Liver (tissue), 3 donors: ENCODE results near the gene ORC3.

Source experiments
- ATF3 ChIP-seq: IDR thresholded peaks from 2 replicates; pipeline ENCODE4 v1.6.1; 2016; ENCODE audit warnings: antibody characterized with exemption
- CTCF ChIP-seq: fragments of 150-350 bp; IDR thresholded peaks from 2 replicates; pipeline ENCODE4 v1.5.1; 2017; ENCODE audit warnings: improper control_type of control experiment, low read depth, low read length; ENCODE audit not compliant: missing input control
- EGR1 ChIP-seq, 2 donors: IDR thresholded peaks; 2 replicates each; pipeline ENCODE4 v1.6.1; 2016 to 2018; ENCODE audit warnings: antibody characterized with exemption in 2 of 2, low read depth in 2 of 2
- GABPA ChIP-seq, 2 donors: IDR thresholded peaks in 1 of 2; conservative IDR thresholded peaks in 1 of 2; 2 replicates each; pipeline ENCODE4 v1.6.1; 2016; ENCODE audit warnings: antibody characterized with exemption in 2 of 2, mild to moderate bottlenecking in 1 of 2, moderate library complexity in 1 of 2
- JUND ChIP-seq, 2 donors: IDR thresholded peaks; 2 replicates each; pipeline ENCODE4 v1.6.1; 2016; ENCODE audit warnings: antibody characterized with exemption in 2 of 2
- NR2F2 ChIP-seq: IDR thresholded peaks from 2 replicates; pipeline ENCODE4 v1.6.1; 2016; ENCODE audit warnings: antibody characterized with exemption
- RAD21 ChIP-seq, 2 donors: IDR thresholded peaks; 2 replicates each; pipeline ENCODE4 v1.6.1; 2016; ENCODE audit warnings: antibody characterized with exemption in 2 of 2, mild to moderate bottlenecking in 2 of 2
- REST ChIP-seq: IDR thresholded peaks from 2 replicates; pipeline ENCODE4 v1.6.1; 2016; ENCODE audit warnings: antibody characterized with exemption, mild to moderate bottlenecking
- RXRA ChIP-seq, 2 donors: IDR thresholded peaks; 2 replicates each; pipeline ENCODE4 v1.6.1; 2017 to 2018; ENCODE audit warnings: antibody characterized with exemption in 2 of 2, mild to moderate bottlenecking in 1 of 2
- SP1 ChIP-seq: IDR thresholded peaks from 2 replicates; pipeline ENCODE4 v1.6.1; 2018; ENCODE audit warnings: antibody characterized with exemption, mild to moderate bottlenecking
- YY1 ChIP-seq: IDR thresholded peaks from 2 replicates; pipeline ENCODE4 v1.6.1; 2016; ENCODE audit warnings: antibody characterized with exemption, mild to moderate bottlenecking
- TF ChIP-seq, protein P1 (sequence below): IDR thresholded peaks from 2 replicates; pipeline ENCODE4 v1.6.1; 2016; ENCODE audit warnings: antibody characterized with exemption
- TF ChIP-seq, protein P2 (sequence below): IDR thresholded peaks from 2 replicates; pipeline ENCODE4 v1.6.1; 2016; ENCODE audit warnings: antibody characterized with exemption
- donor health status: healthy.
- donor health status: healthy.

DNA sequence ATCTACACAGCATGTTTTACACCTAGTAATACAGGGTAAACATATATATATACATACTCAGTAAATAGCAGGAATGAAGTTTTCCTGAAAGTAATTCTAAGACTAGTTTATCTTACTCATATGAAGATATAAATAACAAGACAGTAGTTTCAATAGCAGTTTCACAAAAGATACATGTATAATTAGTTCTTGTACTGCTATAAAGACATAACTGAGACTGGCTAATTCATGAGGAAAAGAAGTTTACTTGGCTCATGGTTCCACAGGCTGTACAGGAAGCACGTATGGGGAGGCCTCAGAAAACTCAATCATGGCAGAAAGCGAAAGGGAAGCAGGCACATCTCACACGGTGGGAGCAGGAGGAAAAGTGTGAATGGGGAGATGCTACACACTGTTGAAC, 17.1 kb upstream of the ORC3 start:
- TF ChIP-seq CTCF (no peak), EGR1 (IDR thresholded peaks at IDR 0.05; ENCODE audit: low read depth in 2 of 2) (no peak), ATF3 (no peak), GABPA (IDR thresholded peaks at IDR 0.05 in 1 of 2, conservative IDR thresholded peaks at IDR 0.05 in 1 of 2) (no peak), NR2F2 (no peak), YY1 (no peak), REST (no peak), SP1 (no peak), JUND (IDR thresholded peaks at IDR 0.05) (no peak), RXRA (IDR thresholded peaks at IDR 0.05) (no peak), RAD21 (IDR thresholded peaks at IDR 0.05) (no peak)
- TF ChIP-seq, protein P1, sequence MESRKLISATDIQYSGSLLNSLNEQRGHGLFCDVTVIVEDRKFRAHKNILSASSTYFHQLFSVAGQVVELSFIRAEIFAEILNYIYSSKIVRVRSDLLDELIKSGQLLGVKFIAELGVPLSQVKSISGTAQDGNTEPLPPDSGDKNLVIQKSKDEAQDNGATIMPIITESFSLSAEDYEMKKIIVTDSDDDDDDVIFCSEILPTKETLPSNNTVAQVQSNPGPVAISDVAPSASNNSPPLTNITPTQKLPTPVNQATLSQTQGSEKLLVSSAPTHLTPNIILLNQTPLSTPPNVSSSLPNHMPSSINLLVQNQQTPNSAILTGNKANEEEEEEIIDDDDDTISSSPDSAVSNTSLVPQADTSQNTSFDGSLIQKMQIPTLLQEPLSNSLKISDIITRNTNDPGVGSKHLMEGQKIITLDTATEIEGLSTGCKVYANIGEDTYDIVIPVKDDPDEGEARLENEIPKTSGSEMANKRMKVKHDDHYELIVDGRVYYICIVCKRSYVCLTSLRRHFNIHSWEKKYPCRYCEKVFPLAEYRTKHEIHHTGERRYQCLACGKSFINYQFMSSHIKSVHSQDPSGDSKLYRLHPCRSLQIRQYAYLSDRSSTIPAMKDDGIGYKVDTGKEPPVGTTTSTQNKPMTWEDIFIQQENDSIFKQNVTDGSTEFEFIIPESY = no peak
- TF ChIP-seq, protein P2, sequence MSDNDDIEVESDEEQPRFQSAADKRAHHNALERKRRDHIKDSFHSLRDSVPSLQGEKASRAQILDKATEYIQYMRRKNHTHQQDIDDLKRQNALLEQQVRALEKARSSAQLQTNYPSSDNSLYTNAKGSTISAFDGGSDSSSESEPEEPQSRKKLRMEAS = no peak
